ENCODE measurements around the gene CASK. TPM values are rescaled to one million over a fixed set of nuclear protein-coding genes. Genes with fewer than 3 reads are reported as not detected.

The CASK gene
- total RNA-seq, 1 donor, result 55.4 TPM

DNA sequence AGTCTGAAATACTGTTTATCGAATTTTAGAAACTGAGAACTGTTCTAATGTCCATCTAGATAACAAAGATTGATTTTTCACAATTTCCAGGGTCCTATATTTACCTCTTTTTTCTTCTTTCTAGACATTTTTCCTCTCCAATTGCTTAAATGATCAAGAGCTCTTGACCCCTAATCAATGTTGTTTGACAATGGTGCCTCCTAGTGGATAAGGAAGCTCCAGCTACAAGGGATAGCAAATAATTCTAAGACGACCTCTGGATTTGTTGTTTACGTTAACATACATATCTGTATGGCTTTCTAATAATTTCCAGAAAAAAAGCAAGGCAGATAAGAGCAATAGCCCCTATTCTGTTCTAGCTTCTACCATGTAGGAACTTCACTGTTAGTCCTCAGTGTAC lies 163.5 kb downstream of the CASK start:
- DNase-seq (ENCODE audit: insufficient read length, low spot score, missing footprints), result no peak
- no peaks in the 10 kb centered on the region for H3K9me3 ChIP-seq (ENCODE audit: low read depth, low read length)
- no peak overlapping the region for H3K4me3 ChIP-seq (ENCODE audit: insufficient read depth, low read length)
- H3K4me1 ChIP-seq (ENCODE audit: insufficient read depth, low read length), result no peaks in the 10 kb centered on the region
- no peaks in the 10 kb centered on the region for H3K36me3 ChIP-seq (ENCODE audit: insufficient read depth, low read length)
- H3K27ac ChIP-seq (ENCODE audit: low read depth, low read length), result no peak overlapping the region
- H4K20me1 ChIP-seq (ENCODE audit: insufficient read depth, low read length), result no peaks in the 10 kb centered on the region
- no peaks in the 10 kb centered on the region for H3K79me2 ChIP-seq (ENCODE audit: insufficient read depth, low read length)
- H3K27me3 ChIP-seq (ENCODE audit: insufficient read depth, low read length), result no peaks in the 10 kb centered on the region
- peak; percentile 67 for TF ChIP-seq CTCF (IDR thresholded peaks at IDR 0.05; ENCODE audit: extremely low read depth, low read depth, low read length)
- no peak overlapping the region for H2AFZ ChIP-seq (ENCODE audit: low read length)
- no peak overlapping the region for H3K4me2 ChIP-seq (ENCODE audit: insufficient read depth, low read length)

GRCh38 chrX:41758401-41758800 lies 165.0 kb downstream of the CASK start:
- no peak for DNase-seq (ENCODE audit: insufficient read length, low spot score, missing footprints)
- Histone ChIP-seq H3K27ac (ENCODE audit: low read depth, low read length) (no peak overlapping the region), H3K36me3 (ENCODE audit: insufficient read depth, low read length) (no peaks in the 10 kb centered on the region), H3K4me1 (ENCODE audit: insufficient read depth, low read length) (no peaks in the 10 kb centered on the region), H4K20me1 (ENCODE audit: insufficient read depth, low read length) (no peaks in the 10 kb centered on the region), H3K79me2 (ENCODE audit: insufficient read depth, low read length) (no peaks in the 10 kb centered on the region), H3K9me3 (ENCODE audit: low read depth, low read length) (no peaks in the 10 kb centered on the region), H2AFZ (ENCODE audit: low read length) (no peak overlapping the region), H3K4me2 (ENCODE audit: insufficient read depth, low read length) (no peak overlapping the region), H3K27me3 (ENCODE audit: insufficient read depth, low read length) (no peaks in the 10 kb centered on the region), H3K4me3 (ENCODE audit: insufficient read depth, low read length) (no peak overlapping the region)
- no peak for TF ChIP-seq CTCF (IDR thresholded peaks at IDR 0.05; ENCODE audit: extremely low read depth, low read depth, low read length)

- Histone ChIP-seq H3K4me3 (ENCODE audit: insufficient read depth, low read length) (no peak overlapping the region), H3K36me3 (ENCODE audit: insufficient read depth, low read length) (no peaks in the 10 kb centered on the region), H3K9me3 (ENCODE audit: low read depth, low read length) (no peaks in the 10 kb centered on the region), H3K27me3 (ENCODE audit: insufficient read depth, low read length) (no peaks in the 10 kb centered on the region), H3K4me1 (ENCODE audit: insufficient read depth, low read length) (no peaks in the 10 kb centered on the region), H4K20me1 (ENCODE audit: insufficient read depth, low read length) (no peaks in the 10 kb centered on the region), H3K79me2 (ENCODE audit: insufficient read depth, low read length) (no peaks in the 10 kb centered on the region), H2AFZ (ENCODE audit: low read length) (no peak overlapping the region), H3K27ac (ENCODE audit: low read depth, low read length) (no peak overlapping the region), H3K4me2 (ENCODE audit: insufficient read depth, low read length) (no peak overlapping the region)
- TF ChIP-seq CTCF (IDR thresholded peaks at IDR 0.05; ENCODE audit: extremely low read depth, low read depth, low read length), result no peak
- DNase-seq (ENCODE audit: insufficient read length, low spot score, missing footprints), result no peak
Measured at GRCh38 chrX:41750716-41751115, 172.6 kb downstream of the CASK start.

DNA sequence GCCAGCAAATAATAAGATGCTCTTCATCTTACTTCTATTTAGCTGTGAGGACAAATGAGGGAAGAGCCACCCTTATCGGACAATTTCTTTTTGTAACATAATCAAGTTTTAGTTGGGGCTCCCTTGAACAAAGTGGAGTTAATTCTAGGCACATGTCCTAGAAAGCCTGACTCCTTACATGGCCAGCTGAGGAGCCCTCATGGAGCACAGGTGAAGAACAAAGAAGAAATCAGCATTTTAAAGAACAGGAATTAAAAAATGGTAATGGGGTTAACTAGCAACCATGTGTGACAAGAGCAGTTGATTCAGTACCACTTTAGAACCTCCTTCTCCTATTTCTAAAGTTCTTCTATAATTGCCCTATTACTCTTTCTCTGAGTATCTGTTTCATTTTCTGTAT lies 183.5 kb downstream of the CASK start:
- TF ChIP-seq CTCF (IDR thresholded peaks at IDR 0.05; ENCODE audit: extremely low read depth, low read depth, low read length), result no peak
- no peaks in the 10 kb centered on the region for H3K9me3 ChIP-seq (ENCODE audit: low read depth, low read length)
- no peaks in the 10 kb centered on the region for H3K4me1 ChIP-seq (ENCODE audit: insufficient read depth, low read length)
- no peak overlapping the region for H3K27ac ChIP-seq (ENCODE audit: low read depth, low read length)
- H3K4me2 ChIP-seq (ENCODE audit: insufficient read depth, low read length), result no peak overlapping the region
- no peak overlapping the region for H3K4me3 ChIP-seq (ENCODE audit: insufficient read depth, low read length)
- no peaks in the 10 kb centered on the region for H3K36me3 ChIP-seq (ENCODE audit: insufficient read depth, low read length)
- no peaks in the 10 kb centered on the region for H4K20me1 ChIP-seq (ENCODE audit: insufficient read depth, low read length)
- DNase-seq (ENCODE audit: insufficient read length, low spot score, missing footprints), result no peak
- no peak overlapping the region for H2AFZ ChIP-seq (ENCODE audit: low read length)
- no peaks in the 10 kb centered on the region for H3K79me2 ChIP-seq (ENCODE audit: insufficient read depth, low read length)
- peaks cover 3% of the 10 kb centered on the region for H3K27me3 ChIP-seq (ENCODE audit: insufficient read depth, low read length)

Data from osteoblast (primary cell).